ENCODE data around the gene MRNIP.

MRNIP gene

GRCh38 chr5:179824745-179825112, 33.9 kb downstream of the MRNIP start:
- TF ChIP-seq REST (IDR thresholded peaks at IDR 0.05; ENCODE audit: low read depth) (no peak), TEAD4 (IDR thresholded peaks at IDR 0.05) (no peak), CEBPB (IDR thresholded peaks at IDR 0.05) (no peak), NFIC (IDR thresholded peaks at IDR 0.05) (no peak), USF1 (IDR thresholded peaks at IDR 0.05) (no peak), EP300 (IDR thresholded peaks at IDR 0.05; ENCODE audit: borderline replicate concordance) (no peak), TCF12 (IDR thresholded peaks at IDR 0.05; ENCODE audit: low read depth) (no peak)

- no peak for TF ChIP-seq FOXM1 (IDR thresholded peaks at IDR 0.05; ENCODE audit: borderline replicate concordance, low read depth)
- no peak for TF ChIP-seq REST (IDR thresholded peaks at IDR 0.05; ENCODE audit: low read depth)
- TF ChIP-seq TEAD4 (IDR thresholded peaks at IDR 0.05) = no peak
- no peak for TF ChIP-seq TAF1 (IDR thresholded peaks at IDR 0.05; ENCODE audit: low read depth)
- no peak for TF ChIP-seq NFIC (IDR thresholded peaks at IDR 0.05)
- no peak for TF ChIP-seq MAX (IDR thresholded peaks at IDR 0.05)
Measured at GRCh38 chr5:179823937-179824744, 34.5 kb downstream of the MRNIP start.

- TF ChIP-seq CEBPB (IDR thresholded peaks at IDR 0.05) = no peak
- TF ChIP-seq MAX (IDR thresholded peaks at IDR 0.05) = no peak
- no peak for TF ChIP-seq EP300 (IDR thresholded peaks at IDR 0.05; ENCODE audit: borderline replicate concordance)
- no peak for TF ChIP-seq USF1 (IDR thresholded peaks at IDR 0.05)
- no peak for TF ChIP-seq FOXM1 (IDR thresholded peaks at IDR 0.05; ENCODE audit: borderline replicate concordance, low read depth)
- no peak for TF ChIP-seq CREB1 (IDR thresholded peaks at IDR 0.05; ENCODE audit: low read depth)
- no peak for TF ChIP-seq TCF12 (IDR thresholded peaks at IDR 0.05; ENCODE audit: low read depth)
- no peak for TF ChIP-seq TAF1 (IDR thresholded peaks at IDR 0.05; ENCODE audit: low read depth)
- no peak for TF ChIP-seq ZBTB7A (IDR thresholded peaks at IDR 0.05; ENCODE audit: low read depth)
- no peak for TF ChIP-seq YY1 (IDR thresholded peaks at IDR 0.05; ENCODE audit: low read depth)
- no peak for TF ChIP-seq TEAD4 (IDR thresholded peaks at IDR 0.05)
- TF ChIP-seq RAD21 (IDR thresholded peaks at IDR 0.05; ENCODE audit: low read depth) = no peak
- TF ChIP-seq REST (IDR thresholded peaks at IDR 0.05; ENCODE audit: low read depth) = no peak
- TF ChIP-seq EGR1 (IDR thresholded peaks at IDR 0.05) = no peak
- no peak for TF ChIP-seq NFIC (IDR thresholded peaks at IDR 0.05)
Measured at GRCh38 chr5:179822444-179822990, 36.1 kb downstream of the MRNIP start.

- TF ChIP-seq CEBPB (IDR thresholded peaks at IDR 0.05) (no peak), ZBTB7A (IDR thresholded peaks at IDR 0.05; ENCODE audit: low read depth) (no peak), EGR1 (IDR thresholded peaks at IDR 0.05) (no peak), TAF1 (IDR thresholded peaks at IDR 0.05; ENCODE audit: low read depth) (no peak), NFIC (IDR thresholded peaks at IDR 0.05) (no peak)
Measured at GRCh38 chr5:179822059-179822432, 36.6 kb downstream of the MRNIP start.
